HepG2 (cell line): Measurements from ENCODE around the gene RPH3AL. TPM values are rescaled to one million over a fixed set of nuclear protein-coding genes. Genes with fewer than 3 reads are reported as not detected.

Experiments used
- ATAC-seq: fragments of 200-7000 bp; cut with Tn5 transposase; 3 replicates; pipeline ENCODE4 v1.9.1; 2020; ENCODE audit warnings: mild to moderate bottlenecking, moderate library complexity
- BruUV-seq: library from RNA; stranded (reverse); fragments of 400-500 nt; replicated peaks from 2 replicates; lab custom pipeline; 2021; lab: Mats Ljungman, UMichigan
- CTCF ChIA-PET: fragments of 300-600 bp; formaldehyde crosslinking; extraction: SDS; loops from one replicate; lab custom pipeline; 2021; ENCODE audit warnings: low total read pairs, inconsistent platforms, low intra/inter-chr PET ratio; lab: Yijun Ruan, JAX
- POLR2A ChIA-PET: fragments of 350-600 bp; sonication (Branson Sonifier 250); formaldehyde crosslinking; loops from one replicate; lab custom pipeline; 2020; ENCODE audit warnings: antibody characterized with exemption, inconsistent platforms; lab: Yijun Ruan, JAX
- DNase-seq: peaks from one replicate; pipeline ENCODE4 v3.0.0-alpha.2; 2015; ENCODE audit warnings: low spot score
- FAIRE-seq: peaks from 3 replicates; lab custom pipeline; 2011; peaks lifted over from hg19 to GRCh38; lab: Jason Lieb, UNC
- H2AFZ ChIP-seq: one replicate; pipeline ENCODE4 v1.6.1; 2011; ENCODE audit warnings: low read length, inconsistent platforms
- H3K27ac ChIP-seq: fragments of 300-600 bp; 3 replicates; pipeline ENCODE4 v1.8.0; 2011; ENCODE audit warnings: mixed run types, mild to moderate bottlenecking, mixed read lengths, low read length, inconsistent platforms; ENCODE audit not compliant: insufficient read depth; ENCODE audit errors: extremely low read length
- H3K27me3 ChIP-seq, 2 experiments: fragments of 200-600 bp in 1 of 2; 2 replicates in 1 of 2; 3 replicates in 1 of 2; pipeline versions ENCODE4 v1.6.0 to v1.8.0; 2011; ENCODE audit warnings: low read length in 2 of 2, mild to moderate bottlenecking in 2 of 2, moderate library complexity in 2 of 2, inconsistent platforms in 1 of 2; ENCODE audit not compliant: insufficient read depth in 2 of 2, control insufficient read depth in 1 of 2
- H3K36me3 ChIP-seq, 2 experiments: fragments of 200-600 bp in 1 of 2; replicated peaks in 1 of 2; 2 replicates in 1 of 2; 3 replicates in 1 of 2; pipeline versions ENCODE4 v1.5.1 to v1.8.0; 2011; ENCODE audit warnings: low read length in 2 of 2, inconsistent platforms in 1 of 2; ENCODE audit not compliant: insufficient read depth in 2 of 2, control insufficient read depth in 1 of 2
- H3K4me1 ChIP-seq: 2 replicates; pipeline ENCODE4 v1.5.1; 2012; ENCODE audit warnings: low read length, inconsistent platforms; ENCODE audit not compliant: insufficient read depth
- H3K4me2 ChIP-seq: 2 replicates; pipeline ENCODE4 v1.6.0; 2011; ENCODE audit warnings: low read depth, low read length, inconsistent platforms
- H3K4me3 ChIP-seq, 3 experiments: fragments of 200-600 bp in 1 of 3; sonication (generic), shearing (Covaris generic) in 1 of 3; replicated peaks in 1 of 3; 2 replicates each; pipeline ENCODE4 v1.5.1; 2011 to 2016; ENCODE audit warnings: low read length in 3 of 3, inconsistent platforms in 2 of 3, low read depth in 2 of 3, mild to moderate bottlenecking in 2 of 3, control low read depth in 1 of 3, mixed read lengths in 1 of 3; ENCODE audit not compliant: insufficient read depth in 1 of 3
- H3K79me2 ChIP-seq: one replicate; pipeline ENCODE4 v1.6.1; 2011; ENCODE audit warnings: low read length, inconsistent platforms; ENCODE audit not compliant: insufficient read depth
- H3K9ac ChIP-seq: 2 replicates; pipeline ENCODE4 v1.6.0; 2011; ENCODE audit warnings: mild to moderate bottlenecking, low read depth, low read length, inconsistent platforms; ENCODE audit not compliant: insufficient read depth
- H3K9me3 ChIP-seq: 2 replicates; pipeline ENCODE4 v1.5.1; 2012; ENCODE audit warnings: mild to moderate bottlenecking, low read length
- H4K20me1 ChIP-seq: 2 replicates; pipeline ENCODE4 v1.6.0; 2011; ENCODE audit warnings: inconsistent platforms, mild to moderate bottlenecking, low read length, moderate library complexity; ENCODE audit not compliant: insufficient read depth
- JARID2 ChIP-seq: sonication (generic); formaldehyde crosslinking; IDR thresholded peaks from 2 replicates; pipeline ENCODE4 v1.8.1; 2023; ENCODE audit warnings: missing genetic modification reagents, inconsistent platforms; ENCODE audit not compliant: insufficient replicate concordance
- JUNB ChIP-seq: sonication (generic); formaldehyde crosslinking; IDR thresholded peaks from 2 replicates; pipeline ENCODE4 v1.8.0; 2022; ENCODE audit warnings: missing genetic modification reagents, mild to moderate bottlenecking, borderline replicate concordance
- KIAA2018 ChIP-seq: sonication (generic); formaldehyde crosslinking; IDR thresholded peaks from 2 replicates; pipeline ENCODE4 v1.5.0; 2020; ENCODE audit warnings: mild to moderate bottlenecking, missing genetic modification reagents, borderline replicate concordance
- MAFF ChIP-seq: IDR thresholded peaks from 2 replicates; pipeline ENCODE4 v1.6.1; 2011; ENCODE audit warnings: low read depth, low read length, improper control_type of control experiment
- MLLT10 ChIP-seq: sonication (generic); formaldehyde crosslinking; IDR thresholded peaks from 2 replicates; pipeline ENCODE4 v1.4.0; 2020; ENCODE audit warnings: missing genetic modification reagents
- PAF1 ChIP-seq: IDR thresholded peaks from 2 replicates; pipeline ENCODE4 v1.6.1; 2016; ENCODE audit warnings: missing genetic modification reagents, missing compliant biosample characterization
- U2AF2 ChIP-seq: fragments of 200-400 bp; formaldehyde crosslinking; IDR thresholded peaks from 2 replicates; pipeline ENCODE4 v1.6.1; 2017; ENCODE audit warnings: low read depth, mild to moderate bottlenecking, low read length
- WIZ ChIP-seq: sonication (generic); formaldehyde crosslinking; IDR thresholded peaks from 2 replicates; pipeline ENCODE4 v1.5.1; 2020; ENCODE audit warnings: mild to moderate bottlenecking, missing genetic modification reagents
- ZBTB25 ChIP-seq: IDR thresholded peaks from 2 replicates; pipeline ENCODE4 v1.6.1; 2018; ENCODE audit warnings: missing genetic modification reagents
- ZFYVE20 ChIP-seq: sonication (generic); formaldehyde crosslinking; IDR thresholded peaks from 2 replicates; pipeline ENCODE4 v1.8.0; 2023; ENCODE audit warnings: low read depth, mild to moderate bottlenecking, moderate library complexity, missing genetic modification reagents, borderline replicate concordance
- ZNF263 ChIP-seq: sonication (generic); formaldehyde crosslinking; IDR thresholded peaks from 2 replicates; pipeline ENCODE4 v1.4.0; 2020; ENCODE audit warnings: missing genetic modification reagents
- ZNF274 ChIP-seq: sonication (generic); formaldehyde crosslinking; IDR thresholded peaks from 2 replicates; pipeline ENCODE4 v1.5.1; 2020; ENCODE audit warnings: mild to moderate bottlenecking, missing genetic modification reagents
- ZNF451 ChIP-seq: sonication (generic); formaldehyde crosslinking; IDR thresholded peaks from 2 replicates; pipeline ENCODE4 v1.5.0; 2020; ENCODE audit warnings: mild to moderate bottlenecking, missing genetic modification reagents
- ZNF614 ChIP-seq: IDR thresholded peaks from 2 replicates; pipeline ENCODE4 v1.6.1; 2018; ENCODE audit warnings: missing biosample characterization, missing genetic modification reagents, inconsistent platforms, borderline replicate concordance
- ZNF691 ChIP-seq: sonication (generic); formaldehyde crosslinking; IDR thresholded peaks from 2 replicates; pipeline ENCODE4 v1.4.0; 2020; ENCODE audit warnings: missing genetic modification reagents, low read depth, mild to moderate bottlenecking, borderline replicate concordance
- ZNF7 ChIP-seq: IDR thresholded peaks from 2 replicates; pipeline ENCODE4 v1.6.1; 2016; ENCODE audit warnings: missing biosample characterization, missing genetic modification reagents
- ZSCAN31 ChIP-seq: sonication (generic); formaldehyde crosslinking; IDR thresholded peaks from 2 replicates; pipeline ENCODE4 v1.5.0; 2020; ENCODE audit warnings: low read depth, mild to moderate bottlenecking, missing genetic modification reagents
- WGBS: methylation state at CpG from one replicate; pipeline ENCODE4 v1.1.6; 2017; ENCODE audit warnings: low lambda C conversion rate; 5-methylcytosine and 5-hydroxymethylcytosine counted together
- in situ Hi-C: cut with HindIII; loops from 2 replicates; pipeline ENCODE4 v1.10.0; 2017; ENCODE audit warnings: low pct_unique_long_range_greater_than_20kb; ENCODE audit not compliant: extremely low pct_ligation_motif_present
- intact Hi-C: fragments of 100-400 bp; cut with micrococcal nuclease; formaldehyde crosslinking; loops from one replicate; pipeline ENCODE4 v1.10.0; 2022; ENCODE audit not compliant: unreplicated experiment
- polyA plus RNA-seq, 8 experiments: library from polyadenylated mRNA; depleted of rRNA in 3 of 8; stranded (reverse) in 7 of 8; unstranded in 1 of 8; fragments of >200 nt; fragmentation: Illumina TruSeq in 4 of 8; extraction: Trizol in 4 of 8; gene quantifications; 2 replicates each; pipeline versions ENCODE4 v1.2.1 to v1.2.3, GENCODE V29; 2011 to 2016; ENCODE audit warnings: low read depth in 4 of 8, missing spikeins in 1 of 8, mixed read lengths in 1 of 8; ENCODE audit not compliant: insufficient read depth in 1 of 8
- total RNA-seq, 5 experiments: library from RNA; depleted of rRNA; stranded (reverse); fragments of >200 nt; fragmentation: Illumina TruSeq; extraction: Trizol; gene quantifications; 2 replicates each; pipeline ENCODE4 v1.2.3, GENCODE V29; 2016; ENCODE audit warnings: low read depth in 1 of 5

Gene RPH3AL
- total and polyA plus RNA-seq, 2 of the 13 experiments (the other 11 are each of a cell fraction or from before 2014, with no cell fraction given), result 7.8 to 16.4 TPM

- Histone ChIP-seq H4K20me1 (peaks cover 2% of the 10 kb centered on the region; the same call in 1 of the 2 replicates), H3K79me2 (no peaks in the 10 kb centered on the region), H3K27me3 (no peaks in the 10 kb centered on the region), H3K9me3 (no peaks in the 10 kb centered on the region), H3K4me2 (no peak overlapping the region), H3K4me1 (peaks cover 24% of the 10 kb centered on the region), H3K4me3 (no peak overlapping the region), H3K9ac (no peak overlapping the region), H3K36me3 (no peaks in the 10 kb centered on the region), H2AFZ (no peak overlapping the region), H3K27ac (no peak overlapping the region)
- no TSS peak for BruUV-seq
- ChIA-PET POLR2A (no interaction called here), CTCF (no interaction called here)
- in situ Hi-C loops, result loop anchor here (10.0 kb wide), 1 partner anchor 64 kb away; no protein-coding TSS in a partner anchor
- intact Hi-C loops, result no loop called here
- WGBS, result 88% methylated on average over 6 of the region's 7 CpGs
- DNase-seq (no peak), ATAC-seq (no peak), FAIRE-seq (no peak)
- TF ChIP-seq ZFYVE20, result no peak
- no peak for TF ChIP-seq ZNF7 (CRISPR knock-in tag)
- no peak for TF ChIP-seq JUNB (CRISPR knock-in tag)
- TF ChIP-seq PAF1 (CRISPR knock-in tag), result no peak
- TF ChIP-seq ZNF451 (CRISPR knock-in tag), result no peak
- no peak for TF ChIP-seq ZNF691
- no peak for TF ChIP-seq ZNF614 (CRISPR knock-in tag)
- TF ChIP-seq U2AF2, result no peak
- TF ChIP-seq MLLT10 (CRISPR knock-in tag), result no peak
- TF ChIP-seq ZNF274, result no peak
- TF ChIP-seq JARID2 (CRISPR knock-in tag), result no peak
- no peak for TF ChIP-seq WIZ (CRISPR knock-in tag)
- no peak for TF ChIP-seq ZBTB25 (CRISPR knock-in tag)
- no peak for TF ChIP-seq MAFF
- no peak for TF ChIP-seq KIAA2018 (CRISPR knock-in tag)
- TF ChIP-seq ZSCAN31 (CRISPR knock-in tag), result no peak
- no peak for TF ChIP-seq ZNF263 (CRISPR knock-in tag)
These were observed 122.2 kb downstream of the RPH3AL start for GRCh38 chr17:230395-230770.
